HG03095 (cell line): ENCODE results near the gene ZW10.
"Not testable (repeated sequence)": the region's sequence is repeated elsewhere in the genome, so short reads cannot be mapped to it uniquely, and the experiment has no call there.

Source experiments
- ATAC-seq: cut with Tn5 transposase; IDR thresholded peaks from one replicate; pipeline ENCODE4 v1.9.1; 2021; ENCODE audit warnings: moderate library complexity; ENCODE audit not compliant: unreplicated experiment

ZW10 gene

GRCh38 chr11:113705871-113706655 is 67.4 kb downstream of the ZW10 start, which contains the start of gene TMPRSS5:
TSS of gene TMPRSS5 (minus strand) at chr11:113706308. CDS start at chr11:113706224, 84 bp downstream.
- no peak for ATAC-seq

GRCh38 chr11:113703551-113703950 is 69.9 kb downstream of the ZW10 start:
- not testable (repeated sequence) for ATAC-seq

GRCh38 chr11:113701491-113701890 is 72.0 kb downstream of the ZW10 start:
- no peak for ATAC-seq

GRCh38 chr11:113698515-113698914 is 75.0 kb downstream of the ZW10 start:
- no peak for ATAC-seq

GRCh38 chr11:113697756-113698407 is 75.6 kb downstream of the ZW10 start:
- no peak for ATAC-seq

- no peak for ATAC-seq
Observed at GRCh38 chr11:113697111-113697510, 76.4 kb downstream of the ZW10 start.

GRCh38 chr11:113695207-113695606 is 78.3 kb downstream of the ZW10 start:
- no peak for ATAC-seq

- ATAC-seq, result no peak
Observed at GRCh38 chr11:113694390-113694789, 79.1 kb downstream of the ZW10 start.

GRCh38 chr11:113693030-113693429 is 80.5 kb downstream of the ZW10 start:
- no peak for ATAC-seq

- no peak for ATAC-seq
Observed at GRCh38 chr11:113690619-113691569, 82.6 kb downstream of the ZW10 start.

- no peak for ATAC-seq
Observed at GRCh38 chr11:113689768-113690618, 83.5 kb downstream of the ZW10 start.

- ATAC-seq, result no peak
Observed at GRCh38 chr11:113685654-113686359, 87.7 kb downstream of the ZW10 start.

- ATAC-seq, result no peak
Observed at GRCh38 chr11:113684496-113684895, 89.0 kb downstream of the ZW10 start.

- ATAC-seq, result no peak
Observed at GRCh38 chr11:113683481-113684046, 89.9 kb downstream of the ZW10 start.
